ENCODE data around the gene ALK.

Gene ALK

DNA sequence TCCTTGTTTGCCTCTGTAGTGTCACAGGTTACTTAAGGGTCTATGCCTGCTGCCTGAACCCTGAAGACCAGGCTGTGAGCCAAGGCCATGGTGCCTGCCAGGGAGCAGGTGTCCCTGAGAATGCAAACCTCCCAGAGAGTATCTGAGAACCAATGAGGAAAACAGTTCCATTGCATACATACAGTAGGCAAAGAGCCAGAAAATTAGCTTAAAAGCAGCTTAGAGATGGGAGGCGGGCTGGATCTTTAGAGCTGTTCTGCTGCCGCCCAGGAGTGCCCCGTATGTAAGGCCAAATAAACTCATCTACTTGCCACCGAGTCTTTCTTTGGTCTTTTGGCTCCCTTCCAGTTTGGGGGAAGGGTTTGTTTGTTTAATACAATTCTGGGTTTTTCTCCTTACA lies 478.2 kb downstream of the ALK start:
- peak; percentile 86 for DNase-seq

DNA sequence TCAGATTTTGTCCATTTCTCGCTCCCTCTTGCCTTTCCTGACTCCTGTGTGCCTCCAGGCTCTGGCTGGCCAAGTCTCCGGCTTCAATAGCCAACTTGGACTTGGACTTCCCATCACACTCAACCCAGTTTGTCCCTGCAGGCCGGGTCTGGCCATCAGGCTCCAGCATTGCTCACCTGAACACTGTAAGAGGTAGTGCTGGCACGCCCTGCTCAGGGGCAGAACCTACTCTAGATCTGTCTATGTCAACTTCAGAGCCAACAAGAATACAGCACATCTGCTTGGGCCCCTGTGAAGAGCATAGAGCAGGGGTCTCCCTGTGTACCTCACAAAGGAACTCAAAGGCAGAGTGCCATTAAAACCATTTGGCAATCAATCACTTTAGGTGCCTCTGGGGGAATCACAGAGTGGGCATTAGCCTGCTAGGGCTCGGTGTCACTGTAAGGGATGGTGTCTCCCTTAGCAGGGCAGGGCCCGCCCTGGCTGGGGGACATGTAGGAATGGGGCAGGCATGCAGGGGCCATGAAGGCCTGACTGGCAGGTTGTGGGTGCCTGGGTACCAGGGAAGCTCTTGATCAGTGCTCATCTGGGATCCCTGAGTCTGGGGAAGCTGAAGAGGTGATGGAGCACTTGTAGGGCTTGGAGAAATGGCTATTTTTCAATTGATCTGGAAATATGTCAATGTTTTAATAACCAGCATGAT lies 480.3 kb downstream of the ALK start:
- no peak for DNase-seq

DNA sequence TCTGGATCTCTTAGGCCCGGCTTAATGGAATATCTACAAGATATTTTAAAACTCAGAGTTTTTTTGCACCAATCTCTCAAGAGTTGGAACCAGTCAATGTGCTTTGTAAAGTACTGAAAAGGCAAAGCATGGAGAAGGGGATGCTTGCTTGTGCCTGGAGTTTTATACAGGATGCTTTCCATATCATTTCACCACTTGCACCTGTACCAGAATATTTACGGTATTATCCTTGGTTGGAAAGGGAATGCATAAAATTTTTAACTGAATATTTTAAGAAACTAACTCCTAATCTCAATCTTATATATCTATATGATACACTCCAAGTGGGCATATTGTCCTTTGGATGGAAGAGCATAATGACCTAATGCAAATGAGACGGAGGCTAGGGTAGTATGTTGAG lies 487.5 kb downstream of the ALK start:
- no peak for DNase-seq

DNA sequence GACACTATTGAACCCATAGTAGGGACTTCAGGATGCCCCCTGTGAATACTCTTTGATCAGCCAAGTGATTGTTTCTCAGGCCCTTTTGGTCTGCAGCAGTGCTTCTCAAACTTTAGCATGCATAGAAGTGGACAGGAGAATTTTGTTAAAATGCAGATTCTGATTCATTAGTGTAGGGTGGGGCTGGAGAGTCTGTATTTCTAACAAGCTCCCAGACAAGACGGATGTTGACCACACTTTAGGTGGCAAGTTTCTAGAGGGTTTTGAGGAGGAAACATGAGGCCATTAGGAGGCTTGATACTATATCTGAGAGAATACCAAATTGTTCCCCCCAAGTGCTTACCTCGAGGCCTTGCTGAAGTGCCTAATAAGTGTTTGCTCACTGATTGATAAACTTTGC lies 488.3 kb downstream of the ALK start:
- DNase-seq = no peak

DNA sequence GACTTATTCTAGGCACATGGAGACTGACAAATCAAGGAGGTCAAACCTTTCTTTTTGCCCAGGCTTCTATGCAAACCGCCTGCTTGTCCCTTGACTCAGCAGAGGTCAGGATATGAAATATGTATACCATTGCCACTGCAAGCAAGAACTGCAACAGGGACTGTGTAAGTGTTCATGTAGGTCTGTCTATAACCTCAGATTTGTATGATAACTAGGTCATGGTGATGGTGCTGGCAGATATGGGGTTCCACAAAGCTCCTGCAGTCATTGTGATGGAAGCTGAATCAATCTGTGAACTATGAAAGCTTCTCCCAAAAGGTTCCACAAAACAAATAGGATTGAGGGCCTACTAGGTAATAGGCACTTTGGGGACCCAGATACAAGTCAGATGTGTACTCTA lies 489.9 kb downstream of the ALK start:
- DNase-seq = no peak

DNA sequence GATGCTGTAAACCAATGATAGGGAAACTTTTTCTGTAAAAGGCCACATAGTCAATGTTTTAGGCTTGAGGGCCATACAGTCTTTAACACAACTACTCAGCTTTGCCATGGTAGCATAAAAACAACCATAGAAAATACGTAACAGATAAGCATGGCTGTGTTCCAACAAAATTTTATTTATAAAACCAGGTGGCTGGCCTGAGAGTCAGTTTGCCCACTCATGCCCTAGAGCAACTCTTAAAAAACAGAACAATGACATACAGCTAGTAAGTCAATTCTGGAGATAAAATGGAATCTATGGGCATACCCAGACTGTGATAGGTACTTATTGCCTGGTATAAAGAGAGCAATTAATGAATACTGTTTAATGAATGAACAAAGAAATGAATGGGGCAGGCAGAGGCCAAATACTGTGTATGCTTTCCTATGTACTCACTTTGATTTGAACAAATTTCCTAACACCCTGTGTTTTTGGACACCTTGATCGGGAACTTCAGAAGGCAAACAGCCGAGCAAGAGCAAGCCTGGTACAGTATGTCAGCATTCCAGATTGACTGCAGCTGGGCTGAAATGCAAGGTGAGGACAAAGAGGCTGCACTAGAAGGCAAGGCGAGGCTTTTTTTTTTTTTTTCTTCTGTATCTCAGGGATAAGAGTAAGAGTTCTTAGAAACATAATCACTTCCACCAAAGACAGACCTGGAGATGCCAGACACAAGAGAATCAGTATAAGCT lies 490.8 kb downstream of the ALK start:
- DNase-seq = peak; percentile 43

DNA sequence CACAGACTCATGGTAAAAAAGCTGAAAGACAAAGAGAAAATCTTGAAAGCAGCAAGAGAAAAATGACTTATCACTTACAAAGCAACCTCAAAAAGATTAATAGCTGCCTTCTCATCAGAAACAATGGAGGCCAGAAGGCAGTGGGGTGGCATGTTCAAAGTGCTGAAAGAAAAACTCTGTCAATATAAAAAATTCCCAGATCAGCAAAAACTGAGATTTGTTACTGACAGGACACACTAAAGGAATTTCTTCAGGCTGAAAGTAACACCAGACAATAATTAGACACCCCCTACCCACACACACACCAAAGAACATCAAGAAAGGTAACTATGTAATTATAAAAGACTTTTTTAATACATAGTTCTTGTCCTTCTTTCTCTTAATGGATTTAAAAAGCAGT lies 495.0 kb downstream of the ALK start:
- no peak for DNase-seq

DNA sequence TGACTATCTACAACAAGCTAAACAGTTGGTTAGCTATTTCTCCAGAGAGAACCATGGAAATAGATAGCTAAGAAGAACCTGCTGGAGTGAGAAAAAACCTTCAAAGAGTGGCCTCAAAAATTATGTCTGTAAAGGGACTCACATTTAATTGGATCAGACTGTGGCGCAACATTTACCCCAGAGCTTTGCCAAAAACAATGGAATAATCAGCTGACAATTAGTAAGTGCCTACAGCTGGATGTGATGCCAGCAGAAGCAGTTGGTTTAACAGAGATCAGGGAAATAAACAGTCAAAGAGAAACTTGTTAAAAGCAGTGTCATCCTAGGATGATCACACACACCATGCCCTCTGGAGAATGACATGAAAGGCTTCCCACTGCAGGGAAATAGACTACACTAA lies 495.5 kb downstream of the ALK start:
- DNase-seq = no peak

DNA sequence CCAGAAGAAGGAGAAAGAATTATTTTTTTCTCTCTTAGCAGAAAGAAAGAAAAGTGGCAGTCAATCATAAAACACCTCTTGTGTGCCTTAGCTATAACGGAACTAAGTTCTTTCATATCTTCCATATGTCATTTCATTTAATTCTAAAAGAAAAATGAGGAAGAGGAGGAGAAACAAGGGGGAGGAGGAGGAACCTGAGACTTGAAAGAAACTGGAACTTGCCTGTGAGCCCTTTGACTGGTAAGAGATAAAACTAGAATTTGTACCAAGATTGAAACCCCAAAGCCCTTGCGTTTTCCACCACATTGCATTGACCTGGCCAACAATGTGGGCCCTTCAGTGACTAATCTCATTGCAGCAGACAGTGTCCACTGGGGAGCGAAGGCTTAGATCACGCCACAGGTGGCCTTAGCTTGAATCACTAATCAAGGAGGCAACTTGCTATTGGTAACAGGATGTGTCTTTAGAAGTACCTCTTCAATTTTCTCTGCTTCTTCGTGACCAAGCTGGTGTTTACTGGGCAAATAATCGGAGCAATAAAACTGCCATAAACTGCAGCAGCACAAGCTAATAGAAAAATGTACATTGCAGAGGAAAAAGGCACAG lies 498.2 kb downstream of the ALK start:
- DNase-seq = peak; percentile 4

DNA sequence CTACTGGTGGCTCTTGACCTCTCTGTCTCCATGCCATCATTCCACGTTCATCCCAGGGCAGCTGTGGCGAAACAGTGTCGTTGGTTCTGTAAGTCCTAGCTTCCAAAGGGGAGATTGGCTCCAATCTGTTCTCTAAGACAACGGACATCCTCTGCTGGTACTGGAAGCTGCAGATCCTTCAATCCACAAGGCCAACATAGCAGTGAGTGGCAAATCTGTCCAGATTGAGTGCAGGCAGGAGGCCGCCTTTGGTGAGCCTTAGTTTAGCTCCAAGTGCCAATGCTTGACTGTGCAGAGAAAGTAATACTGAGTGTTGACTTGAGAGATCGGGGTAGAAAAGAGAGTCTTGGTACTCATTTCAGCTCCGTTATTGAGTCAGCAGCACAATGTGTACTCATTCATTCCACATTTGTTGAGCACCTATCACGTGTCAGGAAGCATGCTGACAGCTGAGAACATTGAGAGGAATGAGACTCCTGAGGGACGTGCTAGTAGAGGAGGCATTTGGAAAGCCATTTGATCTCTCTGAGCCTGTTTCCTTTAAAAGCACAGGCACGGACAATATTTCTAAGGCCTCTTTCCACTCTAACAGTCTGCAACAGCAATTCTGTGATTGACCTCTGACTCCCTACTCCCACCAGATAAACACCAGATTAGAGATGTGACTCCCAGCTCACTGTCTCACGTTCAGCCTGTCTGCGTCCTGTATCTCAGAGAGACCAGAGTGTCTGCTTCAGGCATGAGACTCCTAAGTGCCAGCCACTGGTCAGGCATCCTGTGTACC lies 500.2 kb downstream of the ALK start:
- no peak for DNase-seq

DNA sequence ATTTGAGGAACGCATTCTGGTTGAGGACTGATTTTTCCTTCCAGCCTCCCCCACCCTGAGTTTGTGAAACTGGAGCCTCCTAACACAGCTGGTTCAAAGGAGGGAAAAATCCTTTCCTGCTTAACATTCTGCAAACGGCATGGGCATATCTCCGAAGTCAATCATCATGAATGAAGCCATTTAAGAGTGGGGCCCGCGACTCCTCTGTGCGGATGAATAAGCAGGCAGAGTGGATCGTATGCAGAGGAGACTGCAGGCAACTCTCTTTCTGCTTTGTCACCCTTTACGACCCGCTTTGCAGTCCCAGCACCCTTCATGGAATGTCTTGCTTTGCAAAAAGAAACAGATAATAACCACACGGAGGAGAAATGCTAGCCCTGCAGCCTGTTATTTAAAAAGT lies 500.9 kb downstream of the ALK start:
- DNase-seq = no peak

DNA sequence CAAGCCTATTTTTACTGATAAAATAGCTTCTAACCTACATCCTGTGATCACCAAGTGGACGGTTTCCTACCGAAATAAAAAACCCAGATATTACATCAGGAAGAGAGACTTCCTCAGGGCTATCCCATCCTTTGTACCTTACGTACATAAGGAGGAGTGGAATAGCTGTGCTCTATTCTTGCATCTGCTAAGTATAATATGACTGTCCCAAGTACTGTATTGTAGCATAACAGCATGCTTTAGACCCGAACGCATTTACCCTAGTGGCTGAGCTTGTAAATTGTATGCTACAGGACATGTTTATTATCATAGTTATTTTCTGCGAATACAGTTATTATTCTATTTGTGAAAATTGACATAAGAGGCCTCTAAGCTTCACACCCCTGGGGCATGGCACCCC lies 503.8 kb downstream of the ALK start:
- DNase-seq = no peak

DNA sequence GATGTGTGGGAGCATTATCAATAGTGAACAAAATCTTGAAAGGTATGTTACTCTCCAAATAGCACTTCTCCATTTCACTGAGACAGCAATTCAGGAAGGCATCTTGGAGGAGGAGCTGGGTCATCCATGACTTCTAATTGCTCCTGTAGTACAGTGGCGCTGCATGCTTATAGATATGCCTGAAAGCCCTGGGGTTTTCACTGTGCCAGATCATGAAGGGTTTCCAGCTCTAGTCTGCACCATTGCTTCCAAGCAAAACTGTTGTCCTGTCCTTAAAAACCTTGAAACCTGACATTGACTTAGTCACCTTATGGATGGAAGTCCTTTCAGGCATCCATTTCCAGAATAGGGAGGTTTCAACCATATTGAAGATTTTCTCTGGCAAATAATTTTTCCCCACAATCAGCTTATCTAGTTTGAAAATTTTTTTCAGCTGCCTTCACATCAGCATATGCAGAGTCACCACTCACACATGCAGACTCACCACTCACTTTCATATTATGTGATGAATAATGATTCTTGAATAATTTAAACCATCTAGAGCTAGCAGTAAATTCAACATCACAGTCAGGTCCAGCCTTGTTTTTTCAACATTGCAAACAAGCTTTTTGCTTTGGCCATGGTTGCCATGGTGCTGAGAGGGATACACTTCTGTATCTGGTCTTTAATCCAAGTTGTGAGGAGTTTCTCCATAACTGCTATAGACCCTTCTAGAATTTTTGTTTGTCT lies 509.0 kb downstream of the ALK start:
- DNase-seq = no peak

DNA sequence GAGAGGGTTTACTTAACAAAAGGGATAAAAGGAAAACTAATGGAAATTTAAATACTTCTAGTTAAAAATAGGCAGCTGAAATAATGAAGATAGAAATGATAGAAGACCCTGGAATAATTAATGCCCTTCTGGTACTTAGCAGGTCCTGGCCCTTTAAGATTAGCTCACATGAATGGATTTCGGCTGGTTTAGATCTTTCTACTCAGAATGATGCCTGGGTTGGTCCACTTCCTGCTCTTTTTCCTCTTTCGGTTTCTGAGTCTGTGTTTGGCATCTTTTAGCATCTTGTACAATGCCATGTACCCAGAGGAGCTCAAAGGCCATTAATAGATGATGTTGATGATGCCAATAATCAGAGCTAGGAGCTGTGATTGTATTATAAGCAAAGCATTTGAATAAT lies 515.7 kb downstream of the ALK start:
- DNase-seq = no peak

DNA sequence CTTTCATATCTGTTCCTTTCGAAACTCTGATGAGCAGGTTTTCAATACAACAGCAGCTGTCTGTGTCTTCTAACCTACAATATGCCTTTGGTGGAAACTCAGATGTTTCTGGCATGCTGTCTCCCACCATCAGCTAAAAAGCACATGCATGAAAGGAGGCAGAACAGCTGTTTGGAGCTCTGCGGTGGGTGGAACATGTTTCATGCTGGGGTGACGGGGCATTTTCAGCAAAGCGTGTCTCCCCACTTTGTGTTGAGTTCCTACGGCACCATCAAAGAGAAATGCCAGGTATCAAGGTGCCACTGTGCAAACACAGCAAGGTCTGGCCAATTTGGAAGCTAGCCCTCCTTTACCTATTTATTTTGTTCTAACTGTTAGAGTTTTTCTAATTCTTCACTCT lies 516.1 kb downstream of the ALK start:
- no peak for DNase-seq

DNA sequence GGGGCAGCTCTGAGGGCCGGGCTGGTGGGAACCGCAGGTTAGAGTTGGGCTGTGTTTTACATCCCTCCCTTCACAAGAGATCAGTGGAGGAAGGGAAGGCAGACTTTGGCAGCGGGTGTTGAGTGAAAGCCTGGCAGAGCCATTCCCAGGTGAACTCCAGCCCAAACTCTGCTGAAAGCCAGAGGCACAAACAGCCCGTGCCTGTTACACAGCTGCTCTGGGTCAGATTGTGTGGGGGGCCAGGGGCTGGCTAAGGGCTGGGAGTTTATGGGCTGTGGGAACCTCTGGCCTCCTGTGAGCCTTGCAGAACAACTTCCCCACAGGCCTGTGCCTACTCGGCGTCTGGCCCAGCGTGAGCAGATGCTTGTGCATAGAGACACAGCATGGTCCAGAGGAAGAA lies 519.4 kb downstream of the ALK start:
- DNase-seq = no peak

DNA sequence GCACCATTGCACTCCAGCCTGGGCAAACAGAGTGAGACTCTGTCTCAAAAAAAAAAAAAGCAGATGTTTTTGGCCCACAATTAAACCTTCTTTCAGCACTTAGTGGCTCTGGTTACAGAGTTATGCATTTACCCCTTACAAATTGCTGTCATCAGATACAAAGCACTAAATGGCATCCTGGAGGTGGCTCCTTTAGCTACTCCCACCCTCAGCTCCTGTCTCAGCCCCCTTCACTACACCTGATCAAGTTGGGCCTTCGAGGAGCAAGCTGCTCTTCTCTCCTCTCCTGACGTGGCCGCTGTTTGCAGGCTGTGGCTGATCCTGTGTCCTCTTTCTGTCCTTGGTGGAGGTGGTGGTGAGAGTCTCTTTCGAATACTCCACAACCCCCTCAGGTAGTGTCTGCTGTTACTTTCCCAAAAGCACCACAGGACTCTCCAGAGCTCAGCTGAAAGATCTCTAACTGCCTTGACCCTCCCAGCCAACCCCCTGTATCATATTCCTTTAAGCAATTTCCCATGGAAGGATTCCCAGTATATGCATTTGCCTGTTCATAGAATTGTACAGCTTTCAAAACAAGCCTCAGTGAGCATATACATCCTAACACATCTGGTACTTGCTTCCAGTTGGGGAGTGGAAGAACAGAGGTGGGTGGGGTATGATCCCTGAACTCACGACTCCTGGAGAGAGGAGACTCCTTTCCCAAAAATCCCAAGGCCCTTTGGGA lies 520.3 kb downstream of the ALK start:
- no peak for DNase-seq

DNA sequence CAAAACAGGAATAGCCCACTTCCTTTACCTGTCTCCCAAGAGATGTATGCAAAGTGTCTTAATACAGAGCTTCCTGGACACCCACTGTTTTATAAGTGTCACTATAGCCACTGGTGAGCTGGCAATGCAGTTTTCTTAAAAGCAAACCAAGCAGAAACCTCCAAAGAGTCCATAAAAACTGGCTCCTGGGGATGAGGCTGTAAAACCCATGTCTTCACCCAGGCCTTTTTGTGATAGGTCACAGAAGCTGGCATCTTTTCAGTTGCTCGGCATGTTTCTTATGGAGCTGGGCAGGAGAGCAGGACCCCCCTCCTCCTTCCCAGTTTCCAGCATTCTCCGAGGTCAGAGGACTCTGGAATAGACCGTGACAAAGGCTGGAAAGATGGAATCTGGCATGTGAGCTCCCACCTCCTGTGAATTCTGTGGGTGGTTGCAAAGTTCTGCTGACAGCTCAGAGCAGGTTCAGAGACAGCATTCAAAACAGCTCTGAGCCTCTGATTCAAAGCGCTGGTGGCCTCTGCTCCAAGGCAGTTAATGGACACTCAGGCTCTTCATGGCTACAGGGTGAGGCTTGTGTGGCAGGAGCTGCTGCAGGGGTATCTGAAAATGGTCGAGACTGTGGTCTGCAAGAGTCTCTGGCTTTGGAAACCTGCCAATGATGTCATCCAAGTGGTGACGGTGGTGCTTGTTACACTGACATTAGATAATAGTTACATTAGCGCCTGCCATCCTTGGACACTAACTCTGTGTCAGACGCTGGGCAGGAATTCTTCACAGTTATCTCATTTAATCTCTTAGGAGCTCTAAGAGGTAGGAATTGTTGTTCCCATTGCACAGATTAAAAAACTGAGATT lies 522.8 kb downstream of the ALK start:
- no peak for DNase-seq

DNA sequence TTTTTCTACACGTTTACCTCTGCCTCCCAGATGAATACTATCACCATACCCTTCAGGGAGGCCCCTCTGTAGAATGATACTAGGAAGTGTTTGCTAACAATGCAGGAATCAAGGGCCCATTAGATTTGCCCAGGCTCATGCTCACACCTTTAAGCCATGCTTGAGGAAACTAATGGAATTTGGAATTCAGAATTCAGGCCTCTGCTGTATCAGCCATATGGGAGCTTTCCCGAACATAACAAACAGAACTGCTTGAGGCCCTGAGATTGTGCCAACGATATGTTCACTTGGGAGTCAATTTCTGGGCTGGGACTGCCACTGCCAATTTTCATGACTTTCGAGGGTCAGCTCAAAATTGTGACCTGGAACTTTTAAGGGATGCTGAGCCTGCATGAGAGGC lies 523.7 kb downstream of the ALK start:
- DNase-seq = no peak

DNA sequence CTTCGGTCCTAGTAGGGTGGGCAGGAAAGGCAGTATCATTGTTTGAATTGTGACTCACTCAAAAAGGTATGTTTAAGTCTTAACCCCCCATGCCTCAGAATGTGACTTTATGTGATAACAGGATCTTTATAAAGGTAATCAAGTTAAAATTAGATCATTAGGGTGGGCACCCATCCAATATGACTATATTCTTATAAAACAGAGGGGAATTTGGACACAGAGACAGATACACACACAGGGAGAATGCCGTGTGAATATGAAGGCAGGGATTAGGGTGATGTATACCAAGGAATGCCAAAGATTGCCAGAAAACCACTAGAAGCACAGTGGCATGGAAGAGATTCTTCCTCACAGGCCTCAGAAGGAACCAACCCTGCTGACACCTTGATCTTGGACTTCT lies 524.3 kb downstream of the ALK start:
- no peak for DNase-seq

DNA sequence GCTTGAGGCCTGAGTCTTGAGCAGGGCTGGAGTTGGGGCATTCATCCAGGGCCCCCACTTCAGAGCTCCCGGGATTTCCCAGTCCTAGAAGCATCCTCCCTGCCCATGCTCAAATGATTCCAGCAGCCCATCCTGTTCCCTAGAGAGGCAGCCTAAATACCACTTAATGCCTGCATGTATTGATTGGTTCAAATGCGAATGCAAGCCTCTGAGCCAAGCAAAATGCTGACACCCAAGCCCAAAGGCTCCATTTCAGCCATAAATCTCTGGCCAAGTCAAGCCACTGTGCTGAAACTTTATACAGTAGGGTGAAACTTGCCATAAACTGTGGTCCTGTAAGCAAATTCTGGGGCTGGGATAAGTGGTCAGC lies 526.4 kb downstream of the ALK start:
- no peak for DNase-seq
